Prostate gland (tissue), 2 donors: Measurements from ENCODE around the gene KLF13.

Experiments used
- CTCF ChIP-seq, 4 experiments: fragments of 200-600 bp in 2 of 4; fragments of 450-650 bp in 2 of 4; sonication (generic) in 2 of 4; IDR thresholded peaks; 1 replicate in 3 of 4; 2 replicates in 1 of 4; pipeline ENCODE4 v1.5.1; 2016 to 2019; ENCODE audit warnings: antibody characterized with exemption in 4 of 4, mild to moderate bottlenecking in 2 of 4, moderate library complexity in 2 of 4
- POLR2AphosphoS5 ChIP-seq: sonication (generic); formaldehyde crosslinking; IDR thresholded peaks from one replicate; pipeline ENCODE4 v1.6.1; 2017; ENCODE audit warnings: antibody characterized with exemption

DNA sequence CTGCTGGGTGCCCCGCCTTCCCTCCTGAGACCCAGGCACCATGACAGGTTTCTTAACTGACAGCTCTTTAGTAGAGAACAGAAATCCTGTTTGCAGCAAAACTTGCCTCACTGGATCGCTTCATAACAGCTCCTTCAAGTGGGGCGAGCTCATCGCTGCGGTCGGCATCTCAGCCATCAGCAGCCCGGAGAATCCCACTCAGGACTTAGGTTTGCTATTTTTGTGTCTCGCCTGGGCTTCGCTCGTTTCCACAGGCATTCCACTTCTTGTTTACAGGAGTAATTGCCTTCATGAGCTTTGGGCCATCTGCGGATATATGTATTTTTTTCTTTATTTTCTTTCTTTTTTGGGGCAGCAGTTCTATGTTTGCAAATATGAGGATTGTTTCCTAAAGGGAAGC, 15.7 kb downstream of the KLF13 start:
- TF ChIP-seq CTCF (IDR thresholded peaks at IDR 0.05) (no peak), POLR2AphosphoS5 (no peak)
